GM19043 (cell line): Measurements from ENCODE around the gene PROCR.
"Not testable (repeated sequence)": the region's sequence is repeated elsewhere in the genome, so short reads cannot be mapped to it uniquely, and the experiment has no call there.

Experiments
- ATAC-seq: cut with Tn5 transposase; IDR thresholded peaks from one replicate; pipeline ENCODE4 v1.9.1; 2021; ENCODE audit warnings: low read depth; ENCODE audit not compliant: unreplicated experiment

The PROCR gene

DNA sequence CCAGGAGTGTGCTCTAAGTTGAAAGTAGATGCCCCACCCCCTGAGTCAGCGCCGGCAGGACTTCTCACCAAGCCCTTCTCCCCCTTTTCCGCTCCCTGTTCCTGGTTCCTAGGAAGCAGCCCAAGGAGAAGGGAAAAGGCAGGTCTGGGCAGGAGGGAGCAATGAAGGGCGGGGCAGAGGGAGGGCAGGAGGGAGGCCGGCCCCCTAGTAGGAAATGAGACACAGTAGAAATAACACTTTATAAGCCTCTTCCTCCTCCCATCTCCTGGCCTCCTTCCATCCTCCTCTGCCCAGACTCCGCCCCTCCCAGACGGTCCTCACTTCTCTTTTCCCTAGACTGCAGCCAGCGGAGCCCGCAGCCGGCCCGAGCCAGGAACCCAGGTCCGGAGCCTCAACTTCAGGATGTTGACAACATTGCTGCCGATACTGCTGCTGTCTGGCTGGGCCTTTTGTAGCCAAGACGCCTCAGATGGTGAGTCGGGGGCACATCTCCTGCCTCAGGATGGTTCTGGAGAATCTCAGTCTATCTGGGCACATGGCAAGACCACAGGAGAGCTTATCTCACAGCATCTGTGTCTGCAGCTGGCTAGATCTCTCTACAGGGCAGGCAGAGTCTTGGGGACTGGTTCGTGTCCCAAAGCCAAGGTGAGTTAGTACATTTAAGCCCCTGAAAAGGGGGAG lies at the start of gene PROCR:
Gene PROCR (plus strand): TSS at position 320 of the 681 bp plus-strand sequence. CDS start 83 bp downstream, at position 403.
- no peak for ATAC-seq

DNA sequence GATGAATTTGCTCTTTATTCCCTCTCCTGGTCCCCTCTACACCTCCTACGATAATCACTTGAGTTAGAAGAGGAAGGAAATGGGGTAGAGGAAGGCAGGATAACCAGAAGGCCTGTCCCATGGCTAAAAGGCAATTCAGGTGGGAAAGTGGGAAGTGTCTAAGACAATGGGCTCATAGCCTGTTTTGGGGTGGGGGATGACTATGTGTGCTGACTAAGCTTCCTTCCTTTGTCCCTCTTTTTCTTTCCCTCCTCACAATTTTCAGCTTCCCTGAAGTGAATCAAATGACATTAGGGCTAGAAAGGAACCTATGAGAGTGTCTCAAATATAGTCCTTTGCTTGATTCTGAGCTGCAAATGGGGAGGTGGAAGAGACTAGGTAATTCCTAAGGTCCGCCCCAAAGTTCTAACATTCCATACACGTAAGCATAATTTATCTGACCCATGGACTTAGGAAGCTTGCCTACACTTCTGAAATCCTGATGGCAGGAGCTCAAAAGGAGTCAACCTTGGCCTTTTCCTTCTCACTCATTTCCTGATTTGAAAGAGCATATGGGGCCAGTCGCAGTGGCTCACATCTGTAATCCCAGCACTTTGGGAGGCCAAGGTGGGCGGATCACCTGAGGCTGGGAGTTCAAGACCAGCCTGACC lies 49.0 kb upstream of the PROCR start:
- ATAC-seq, result no peak

DNA sequence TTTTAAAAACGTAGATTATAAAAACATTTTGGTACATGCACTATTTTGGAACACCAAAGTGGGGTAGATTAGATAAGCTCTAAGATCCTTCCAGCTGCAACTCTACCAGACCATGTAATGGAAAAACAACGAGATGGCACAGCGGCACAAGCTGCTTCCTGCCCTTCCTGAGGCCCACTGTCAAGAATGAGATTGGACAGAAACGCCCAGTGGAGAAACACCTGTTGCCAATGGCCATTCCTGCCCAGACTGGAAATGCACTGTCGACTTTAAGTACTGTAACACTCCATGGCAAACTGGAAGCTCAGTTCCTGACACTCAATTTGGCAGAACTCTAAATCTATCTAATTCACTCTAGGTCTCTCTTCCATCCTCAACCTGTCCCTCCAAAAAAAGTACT lies 46.1 kb upstream of the PROCR start:
- ATAC-seq, result no peak

DNA sequence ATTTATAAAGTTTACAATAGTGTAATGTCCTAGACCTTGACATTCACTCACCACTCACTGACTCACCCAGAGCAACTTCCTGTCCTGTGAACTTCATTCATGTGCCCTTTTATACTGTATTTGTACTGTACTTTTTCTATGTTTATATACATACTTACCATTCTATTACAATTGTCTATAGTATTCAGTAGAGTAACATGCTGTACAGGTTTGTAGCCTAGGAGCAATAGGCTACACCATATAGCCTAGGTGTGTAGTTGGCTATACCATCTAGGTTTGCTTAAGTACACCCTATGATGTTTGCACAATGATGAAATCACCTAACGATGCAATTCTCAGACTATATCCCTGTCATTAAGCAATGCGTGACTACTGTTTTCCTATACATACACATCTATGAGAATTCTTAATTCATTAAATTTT lies 42.2 kb upstream of the PROCR start:
- no peak for ATAC-seq

DNA sequence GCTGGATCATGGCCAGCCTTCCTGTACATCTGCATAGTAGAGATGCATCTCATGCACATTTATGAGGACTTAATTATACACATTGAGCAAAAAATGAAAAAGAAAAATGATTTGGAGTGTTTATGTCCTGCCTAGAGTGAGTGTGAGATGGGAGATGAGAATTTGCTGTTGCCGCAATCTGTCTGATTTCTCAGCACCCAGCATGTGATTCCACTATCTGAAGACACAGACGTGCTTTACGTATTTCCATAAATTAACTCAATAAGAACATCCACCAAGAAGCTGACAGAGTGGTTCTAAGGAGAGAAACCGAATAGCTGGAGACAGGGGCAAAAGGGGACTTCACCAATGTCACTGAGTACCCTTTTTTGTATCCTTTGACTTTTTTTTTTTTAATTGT lies 39.9 kb upstream of the PROCR start:
- ATAC-seq, result no peak

DNA sequence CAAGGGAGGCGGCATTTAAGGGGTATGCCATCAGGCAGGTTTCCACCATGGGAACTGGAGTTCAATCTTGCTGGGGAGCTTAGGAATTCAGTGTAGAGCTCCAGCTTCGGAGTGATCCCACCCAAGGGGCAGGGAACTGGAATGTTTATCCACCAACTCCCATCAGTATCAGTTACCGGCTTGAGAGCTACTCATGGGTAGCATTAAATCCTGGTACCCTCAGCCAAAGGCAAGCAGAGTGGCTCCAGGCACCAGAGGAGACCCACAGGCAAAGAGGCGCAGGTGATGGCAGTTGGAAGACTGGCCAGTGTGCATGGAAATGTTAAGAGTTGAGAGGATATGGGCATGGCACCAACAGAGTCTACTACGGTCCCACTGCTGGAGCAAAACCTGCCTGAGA lies 38.8 kb upstream of the PROCR start:
- no peak for ATAC-seq

DNA sequence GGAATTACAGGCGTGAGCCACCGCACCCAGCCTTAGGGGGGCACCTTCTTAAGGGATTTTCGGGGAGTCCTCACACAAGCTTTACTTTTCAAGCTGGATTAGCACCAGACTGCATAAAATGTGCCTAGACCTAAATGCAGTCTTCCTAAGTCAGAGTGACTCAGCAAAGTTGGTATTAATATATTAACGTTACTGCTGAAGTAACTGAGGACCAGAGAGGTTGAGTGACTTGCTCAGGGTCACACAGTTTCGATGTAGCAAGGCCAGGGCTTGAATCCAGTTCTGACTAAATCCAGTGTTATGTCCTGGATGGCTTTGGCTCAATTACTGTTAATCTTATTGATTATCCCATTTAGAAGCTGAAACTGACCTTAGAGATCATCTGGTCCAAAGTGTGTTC lies 38.1 kb upstream of the PROCR start:
- ATAC-seq, result no peak

DNA sequence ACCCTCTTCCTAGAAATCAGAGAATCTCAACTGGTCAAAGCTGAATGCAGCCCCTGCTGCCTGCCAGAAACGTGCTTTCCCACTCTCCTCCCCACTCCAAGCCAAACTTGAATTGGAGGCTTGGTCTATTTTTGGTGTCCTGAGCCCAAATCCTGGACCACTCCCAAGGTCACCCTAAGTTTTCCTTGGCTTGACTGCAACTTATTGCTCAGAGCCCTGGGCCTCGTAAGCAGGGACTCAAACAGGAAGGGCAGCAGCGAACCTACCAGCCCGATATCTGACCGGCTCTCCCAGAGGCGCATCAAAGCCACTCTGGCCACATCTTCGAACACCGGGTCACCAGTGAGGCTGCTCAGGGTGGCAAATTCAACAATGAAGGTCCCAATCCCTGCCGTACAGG lies 37.4 kb upstream of the PROCR start:
- ATAC-seq, result no peak

DNA sequence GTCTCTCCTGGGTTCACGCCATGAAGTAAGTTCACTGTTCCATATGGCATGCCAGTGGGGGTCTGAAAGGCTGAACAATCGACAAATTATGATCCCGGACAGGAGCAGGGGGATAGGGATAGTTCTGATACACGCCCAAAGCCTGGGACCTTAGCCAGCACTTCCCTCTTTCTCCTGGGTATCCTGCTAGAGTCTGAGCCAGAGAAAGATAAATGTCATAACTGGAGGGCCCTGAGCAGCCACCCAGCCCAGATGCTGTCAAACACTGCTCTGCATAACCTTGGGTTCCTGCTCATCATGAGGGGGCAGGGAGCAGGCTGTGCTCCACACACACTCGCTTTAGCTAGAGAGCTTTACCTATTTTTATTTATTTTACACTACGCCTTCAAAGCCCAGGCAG lies 37.0 kb upstream of the PROCR start:
- ATAC-seq, result no peak

DNA sequence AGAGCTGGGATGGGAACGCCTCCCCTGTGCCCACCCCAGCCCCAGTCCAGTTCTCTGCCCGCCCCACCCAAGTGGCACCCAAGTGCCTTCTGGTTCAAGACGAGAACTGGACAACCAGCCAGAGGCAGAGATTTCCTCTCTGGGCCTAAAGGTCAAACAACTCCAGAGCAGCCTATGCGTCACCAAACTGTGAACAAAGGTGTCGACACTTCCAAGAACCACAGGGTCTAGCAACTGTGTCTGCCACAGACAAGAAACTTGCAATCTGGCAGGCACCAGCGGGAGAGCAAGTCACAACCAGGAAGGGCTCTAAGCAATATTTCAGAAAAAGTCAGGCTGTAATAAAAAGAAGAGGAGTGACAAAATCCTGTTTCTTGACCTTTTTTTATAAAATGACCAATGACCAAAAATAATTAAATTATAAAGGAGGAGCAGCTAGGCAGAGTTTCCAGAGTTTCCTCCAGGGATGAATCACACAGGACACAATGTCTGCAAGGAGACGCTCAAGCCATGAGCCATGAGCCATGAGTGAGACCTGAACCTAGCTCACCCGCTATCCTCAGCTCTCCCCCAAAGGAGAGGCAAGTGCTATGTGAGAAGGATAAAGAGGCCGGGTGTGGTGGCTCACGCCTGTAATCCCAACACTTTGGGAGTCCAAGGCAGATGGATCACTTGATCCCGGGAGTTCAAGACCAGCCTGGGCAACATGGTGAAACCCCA lies 35.8 kb upstream of the PROCR start:
- ATAC-seq, result no peak

DNA sequence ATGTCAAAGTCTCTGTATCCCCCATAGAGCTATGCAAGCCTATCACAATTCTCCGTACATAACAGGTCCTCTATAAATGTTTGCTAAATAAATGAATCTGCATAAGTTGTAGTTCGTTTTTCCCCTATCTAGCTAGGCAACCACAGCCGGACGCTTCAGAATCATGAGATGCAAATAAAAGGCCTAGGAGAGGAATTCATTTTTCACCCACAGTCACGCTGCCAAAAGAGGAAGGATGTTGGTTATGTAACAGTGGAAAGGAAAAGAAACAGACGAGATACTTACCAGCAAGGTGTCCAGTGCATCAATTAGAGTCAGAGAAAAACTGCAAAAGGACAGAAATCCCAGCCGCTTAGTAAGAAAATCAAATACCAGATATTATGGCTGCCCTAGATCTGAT lies 27.2 kb upstream of the PROCR start:
- no peak for ATAC-seq

DNA sequence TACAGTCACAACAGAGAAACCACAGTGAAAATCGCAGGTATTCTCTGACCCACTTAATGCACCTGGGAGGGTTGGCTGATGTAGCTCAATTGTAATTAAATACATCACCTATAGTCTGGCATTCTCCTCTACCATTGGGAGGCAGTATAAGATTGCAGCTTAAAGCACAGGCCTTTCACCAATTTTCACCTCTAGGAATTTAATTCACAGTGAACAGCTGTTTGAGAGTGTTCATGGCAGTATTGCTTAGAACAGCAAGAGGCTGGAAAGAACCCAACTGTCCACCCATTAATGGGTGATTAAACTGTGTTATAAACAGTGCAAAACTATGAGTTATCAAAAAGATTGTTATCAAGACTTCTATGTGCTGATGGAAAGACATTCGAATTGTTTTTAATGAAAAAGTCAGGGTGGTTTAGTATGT lies 26.7 kb upstream of the PROCR start:
- no peak for ATAC-seq

DNA sequence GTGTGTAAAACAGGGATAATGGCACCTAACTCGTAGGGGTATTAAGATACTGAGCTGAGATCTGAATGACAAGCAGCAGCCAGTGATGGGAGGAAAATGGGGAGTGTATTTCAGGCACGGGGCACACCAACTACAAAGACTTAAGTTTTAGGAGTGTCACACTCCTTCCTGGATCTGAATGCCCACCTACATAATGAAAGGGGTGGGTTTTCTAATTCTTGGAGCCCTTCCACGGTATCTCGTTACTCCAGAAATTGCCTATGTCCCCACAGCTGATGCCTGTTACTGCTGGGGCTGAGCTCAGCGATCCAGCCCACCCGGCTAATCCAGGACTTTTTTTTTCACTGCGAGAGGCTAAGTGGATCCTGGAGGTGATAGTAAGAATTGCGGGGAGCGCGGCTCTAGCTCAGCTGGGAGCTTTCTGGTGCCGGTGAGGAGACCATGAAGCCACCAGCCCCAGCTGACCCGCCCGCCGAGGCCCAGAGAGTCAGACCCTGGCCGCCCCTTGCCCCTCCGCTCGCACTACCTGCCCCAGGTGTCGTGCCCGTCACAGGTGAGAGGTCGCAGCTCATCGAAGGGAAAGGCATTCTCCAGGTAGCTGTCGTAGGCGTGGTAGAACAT lies 25.5 kb upstream of the PROCR start:
- no peak for ATAC-seq

DNA sequence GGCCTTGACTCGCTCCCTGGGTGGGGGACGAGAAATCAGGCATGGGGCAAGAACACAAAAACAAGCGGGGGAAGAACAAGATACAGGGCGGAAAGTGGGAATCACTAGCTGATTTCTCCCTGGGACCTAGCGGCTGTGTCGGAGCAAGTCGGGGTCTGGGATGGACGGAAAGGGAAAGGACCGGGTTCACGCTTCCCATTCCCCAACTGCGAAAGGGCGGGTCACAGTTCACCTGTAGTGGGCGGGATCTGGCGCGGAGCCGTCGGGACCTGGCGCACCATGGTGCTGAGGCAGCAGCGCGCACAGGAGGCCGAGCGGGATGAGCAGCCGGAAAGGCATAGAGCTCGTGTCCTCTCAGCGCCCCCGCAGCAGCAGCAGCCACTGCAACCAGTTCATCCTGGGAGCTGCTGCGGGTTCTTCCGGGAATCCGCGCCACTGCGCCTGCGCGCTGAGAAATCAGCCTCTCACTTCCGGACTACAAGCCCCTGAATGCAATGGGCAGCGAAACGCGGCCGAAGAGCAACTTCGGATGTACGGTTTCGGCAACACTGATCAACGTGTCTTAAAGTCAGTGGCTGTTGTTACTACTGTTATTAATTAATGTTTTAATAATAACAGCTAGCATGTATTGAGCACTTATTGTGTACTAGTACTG lies 24.8 kb upstream of the PROCR start, which contains the start of gene EDEM2:
Gene EDEM2 (minus strand): TSS at position 417 of the 655 bp plus-strand sequence. CDS start 78 bp downstream, at position 339.
- peak; percentile 79 for ATAC-seq

DNA sequence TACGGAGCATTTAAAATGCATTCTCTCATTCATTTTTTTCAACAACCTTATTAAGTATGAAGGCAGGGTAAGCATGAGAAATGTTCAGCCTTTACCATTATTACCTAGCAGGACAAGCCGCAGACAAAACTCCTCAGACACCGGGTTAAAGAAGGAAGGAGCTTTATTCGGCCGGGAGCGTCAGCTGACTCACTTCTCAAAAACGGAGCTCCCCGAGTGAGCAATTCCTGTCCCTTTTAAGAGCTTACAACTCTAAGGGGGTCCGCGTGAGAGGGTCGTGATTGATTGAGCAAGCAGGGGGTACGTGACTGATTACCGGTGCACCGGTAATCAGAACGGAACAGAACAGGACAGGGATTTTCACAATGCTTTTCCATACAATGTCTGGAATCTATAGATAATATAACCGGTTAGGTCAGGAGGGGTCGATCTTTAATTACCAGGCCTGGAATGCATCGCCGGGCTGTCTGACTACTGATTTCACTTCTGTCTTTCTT lies 24.2 kb upstream of the PROCR start:
- ATAC-seq, result not testable (repeated sequence)

DNA sequence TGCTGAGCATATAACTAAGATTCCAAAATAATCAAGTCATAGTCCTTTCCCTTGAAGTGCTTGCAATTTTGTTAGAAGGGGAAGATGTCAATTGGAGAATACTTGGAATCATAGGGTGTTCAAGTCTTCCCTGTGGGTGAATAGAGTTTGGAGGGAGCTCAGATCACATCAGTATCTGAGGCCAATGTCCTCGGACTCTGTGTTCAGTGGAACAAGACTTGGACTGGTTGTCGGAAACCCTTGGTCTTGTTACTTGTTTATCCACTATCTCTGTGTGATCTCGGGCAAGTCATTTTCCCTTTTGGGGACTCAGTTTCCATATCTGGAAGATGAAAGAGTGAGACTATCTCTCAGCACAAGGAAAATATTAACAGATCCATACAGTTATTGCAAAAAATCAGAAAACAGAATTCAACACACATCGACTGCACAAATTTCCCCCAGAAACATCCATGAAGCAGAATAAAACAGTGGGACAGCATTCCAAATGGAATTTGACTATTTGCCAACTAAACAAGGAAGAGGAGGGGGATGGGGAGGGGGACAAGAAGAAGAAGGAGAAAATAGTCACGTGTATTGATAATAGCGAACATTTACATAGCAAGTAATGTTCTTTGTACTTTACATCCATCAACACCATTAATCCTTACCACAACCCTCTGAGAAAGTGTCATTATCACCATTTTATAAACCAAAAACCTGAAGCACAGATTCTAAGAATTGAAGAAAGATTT lies 20.9 kb upstream of the PROCR start:
- no peak for ATAC-seq

DNA sequence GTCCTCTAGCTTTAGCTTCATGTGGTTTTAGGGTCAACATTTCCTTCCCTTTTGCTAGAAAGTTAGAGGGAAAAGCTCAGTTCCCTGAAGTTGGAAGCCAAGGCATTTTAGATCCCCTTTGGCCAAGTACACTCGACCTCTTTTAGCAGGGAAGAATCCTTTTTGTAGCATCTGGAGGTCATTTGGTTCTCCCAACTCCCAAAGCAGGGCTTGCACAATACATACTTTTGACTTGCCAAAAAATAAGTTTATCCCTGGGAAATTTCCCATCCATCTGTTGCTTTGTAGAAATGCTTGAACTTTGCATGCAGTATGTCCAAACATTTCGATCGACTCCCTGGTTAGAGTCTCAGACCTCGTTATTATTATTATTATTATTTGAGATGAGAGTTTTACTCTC lies 20.1 kb upstream of the PROCR start:
- no peak for ATAC-seq

DNA sequence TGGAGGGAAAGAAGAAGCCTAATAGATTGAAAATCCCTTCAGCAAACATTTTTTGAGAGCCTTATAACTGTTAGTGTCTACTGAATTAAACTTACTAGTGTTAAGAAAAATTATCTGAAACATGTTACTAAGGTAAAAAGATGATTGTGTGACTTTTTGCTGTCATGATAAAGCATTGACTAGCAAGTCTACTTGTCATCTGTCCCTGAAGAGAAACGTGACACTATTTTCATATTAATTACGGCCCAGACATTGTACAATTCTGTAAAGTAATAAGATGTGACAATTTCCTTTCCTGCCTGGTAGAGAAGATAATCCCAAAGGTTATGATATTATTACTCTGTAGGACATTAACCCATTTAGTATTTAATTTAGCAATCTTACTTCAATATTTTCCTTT lies 15.9 kb upstream of the PROCR start:
- ATAC-seq, result no peak

DNA sequence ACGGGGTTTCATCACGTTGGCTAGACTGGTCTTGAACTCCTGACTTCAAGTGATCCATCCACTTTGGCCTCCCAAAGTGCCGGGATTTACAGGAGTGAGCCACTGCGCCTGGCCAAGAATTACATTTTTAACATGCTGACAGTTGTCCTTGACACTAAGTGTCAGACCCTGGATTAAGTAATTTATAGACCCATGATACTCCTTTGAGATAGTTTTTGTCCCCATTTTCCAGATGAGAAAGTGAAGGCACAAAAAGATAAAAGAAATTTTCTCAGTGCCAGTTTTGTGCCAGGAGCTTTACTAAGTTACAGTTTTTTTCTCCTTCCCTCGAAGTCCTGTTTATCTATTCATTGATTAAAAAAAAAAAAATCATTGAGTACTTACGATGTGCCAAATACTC lies 14.9 kb upstream of the PROCR start:
- ATAC-seq, result no peak

DNA sequence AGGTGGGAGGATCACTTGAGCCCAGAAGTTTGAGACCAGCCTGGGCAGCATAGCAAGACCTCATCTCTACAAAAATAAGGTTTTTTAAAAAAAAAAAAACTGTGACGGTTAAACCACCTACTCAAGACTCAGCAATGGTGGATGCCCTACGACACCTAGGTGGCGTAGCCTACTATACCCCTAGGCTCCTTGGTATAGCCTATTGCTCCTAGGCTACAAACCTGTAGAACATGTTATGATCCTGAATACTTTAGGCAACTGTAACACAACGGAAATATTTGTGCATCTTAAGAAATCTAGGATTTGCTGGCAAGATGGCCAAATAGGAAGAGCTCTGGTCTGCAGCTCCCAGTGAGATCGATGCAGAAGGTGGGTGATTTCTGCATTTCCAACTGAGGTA lies 11.5 kb upstream of the PROCR start:
- ATAC-seq, result not testable (repeated sequence)
